Measurements from ENCODE around the gene BICD2. TPM values are rescaled to one million over a fixed set of nuclear protein-coding genes. Genes with fewer than 3 reads are reported as not detected.
A peak's percentile ranks its signal among the peaks of the same experiment; 100 is the strongest.

BICD2 gene
- total and polyA plus RNA-seq, 9 of the 15 experiments (the other 6 are each of a cell fraction or from before 2014, with no cell fraction given), result 3.6 to 23.4 (median 11.8) TPM

DNA sequence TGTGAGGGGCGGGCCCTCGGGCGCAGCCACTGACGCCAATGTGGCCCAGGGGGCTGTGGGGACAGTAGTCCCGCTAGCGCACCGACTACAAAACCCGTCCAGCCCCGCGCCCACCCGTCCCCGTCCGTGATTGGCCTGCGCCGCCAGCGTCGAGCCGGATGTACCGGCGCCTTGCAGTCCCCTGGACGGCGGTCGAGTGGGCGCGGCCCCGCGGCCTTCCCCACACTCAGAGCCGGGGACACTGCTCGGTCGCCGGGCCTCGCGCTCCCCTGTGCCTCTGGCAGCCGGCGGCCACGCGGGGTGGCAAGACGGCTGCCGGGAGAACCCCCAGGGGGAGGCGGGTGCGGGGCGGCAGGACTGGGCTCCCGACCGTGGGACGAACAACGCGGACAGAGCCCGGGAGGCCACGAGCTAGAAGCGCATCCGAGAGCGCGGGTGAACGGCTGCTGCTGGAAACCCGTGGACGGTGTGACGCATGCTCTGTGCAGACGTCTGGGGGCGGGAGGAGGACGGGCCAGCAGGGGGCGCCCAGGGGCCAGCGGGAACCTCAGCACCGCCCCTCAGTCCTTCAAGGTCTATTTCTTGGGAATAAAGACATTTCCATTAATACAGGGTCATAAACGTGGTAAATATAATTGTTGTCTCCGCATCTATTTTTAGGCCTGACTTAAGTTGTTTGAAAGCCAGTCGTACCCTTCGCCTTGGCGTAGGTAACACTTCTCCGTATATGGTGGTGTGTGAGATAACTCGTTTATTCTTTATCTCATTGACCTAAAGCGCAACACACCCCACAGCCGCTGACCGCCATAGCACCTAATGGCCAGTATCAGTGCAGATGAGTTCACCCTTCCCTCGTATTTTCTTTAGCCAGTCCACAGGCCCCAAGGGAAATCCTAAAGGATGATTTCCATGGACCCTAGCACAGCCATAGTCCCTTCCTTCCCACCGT is 629 bp upstream of the BICD2 start (continued):
- TF ChIP-seq ASH1L (IDR thresholded peaks at IDR 0.05; ENCODE audit: borderline replicate concordance, low read depth, partially characterized antibody), result no peak
- TF ChIP-seq ZFP36 (IDR thresholded peaks at IDR 0.05; ENCODE audit: low read depth, low read length, partially characterized antibody), result peak; percentile 97
- TF ChIP-seq GTF2A2 (tag; IDR thresholded peaks at IDR 0.05), result no peak
- TF ChIP-seq CBFB (CRISPR knock-in tag; IDR thresholded peaks at IDR 0.05), result peak; percentile 44; the same call in 1 of the 2 replicates
- TF ChIP-seq, protein P1, sequence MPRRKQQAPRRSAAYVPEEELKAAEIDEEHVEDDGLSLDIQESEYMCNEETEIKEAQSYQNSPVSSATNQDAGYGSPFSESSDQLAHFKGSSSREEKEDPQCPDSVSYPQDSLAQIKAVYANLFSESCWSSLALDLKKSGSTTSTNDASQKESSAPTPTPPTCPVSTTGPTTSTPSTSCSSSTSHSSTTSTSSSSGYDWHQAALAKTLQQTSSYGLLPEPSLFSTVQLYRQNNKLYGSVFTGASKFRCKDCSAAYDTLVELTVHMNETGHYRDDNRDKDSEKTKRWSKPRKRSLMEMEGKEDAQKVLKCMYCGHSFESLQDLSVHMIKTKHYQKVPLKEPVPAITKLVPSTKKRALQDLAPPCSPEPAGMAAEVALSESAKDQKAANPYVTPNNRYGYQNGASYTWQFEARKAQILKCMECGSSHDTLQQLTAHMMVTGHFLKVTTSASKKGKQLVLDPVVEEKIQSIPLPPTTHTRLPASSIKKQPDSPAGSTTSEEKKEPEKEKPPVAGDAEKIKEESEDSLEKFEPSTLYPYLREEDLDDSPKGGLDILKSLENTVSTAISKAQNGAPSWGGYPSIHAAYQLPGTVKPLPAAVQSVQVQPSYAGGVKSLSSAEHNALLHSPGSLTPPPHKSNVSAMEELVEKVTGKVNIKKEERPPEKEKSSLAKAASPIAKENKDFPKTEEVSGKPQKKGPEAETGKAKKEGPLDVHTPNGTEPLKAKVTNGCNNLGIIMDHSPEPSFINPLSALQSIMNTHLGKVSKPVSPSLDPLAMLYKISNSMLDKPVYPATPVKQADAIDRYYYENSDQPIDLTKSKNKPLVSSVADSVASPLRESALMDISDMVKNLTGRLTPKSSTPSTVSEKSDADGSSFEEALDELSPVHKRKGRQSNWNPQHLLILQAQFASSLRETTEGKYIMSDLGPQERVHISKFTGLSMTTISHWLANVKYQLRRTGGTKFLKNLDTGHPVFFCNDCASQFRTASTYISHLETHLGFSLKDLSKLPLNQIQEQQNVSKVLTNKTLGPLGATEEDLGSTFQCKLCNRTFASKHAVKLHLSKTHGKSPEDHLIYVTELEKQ (CRISPR knock-in tag; IDR thresholded peaks at IDR 0.05), result no peak
- TF ChIP-seq, protein P2, sequence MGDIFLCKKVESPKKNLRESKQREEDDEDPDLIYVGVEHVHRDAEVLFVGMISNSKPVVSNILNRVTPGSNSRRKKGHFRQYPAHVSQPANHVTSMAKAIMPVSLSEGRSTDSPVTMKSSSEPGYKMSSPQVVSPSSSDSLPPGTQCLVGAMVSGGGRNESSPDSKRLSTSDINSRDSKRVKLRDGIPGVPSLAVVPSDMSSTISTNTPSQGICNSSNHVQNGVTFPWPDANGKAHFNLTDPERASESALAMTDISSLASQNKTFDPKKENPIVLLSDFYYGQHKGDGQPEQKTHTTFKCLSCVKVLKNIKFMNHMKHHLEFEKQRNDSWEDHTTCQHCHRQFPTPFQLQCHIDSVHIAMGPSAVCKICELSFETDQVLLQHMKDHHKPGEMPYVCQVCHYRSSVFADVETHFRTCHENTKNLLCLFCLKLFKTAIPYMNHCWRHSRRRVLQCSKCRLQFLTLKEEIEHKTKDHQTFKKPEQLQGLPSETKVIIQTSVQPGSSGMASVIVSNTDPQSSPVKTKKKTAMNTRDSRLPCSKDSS (IDR thresholded peaks at IDR 0.05; ENCODE audit: low read depth, partially characterized antibody), result no peak
- no peak for TF ChIP-seq ZNF695 (CRISPR knock-in tag; IDR thresholded peaks at IDR 0.05)
- no peak for TF ChIP-seq JUNB (CRISPR knock-in tag; conservative IDR thresholded peaks at IDR 0.05)
- TF ChIP-seq, protein P3, sequence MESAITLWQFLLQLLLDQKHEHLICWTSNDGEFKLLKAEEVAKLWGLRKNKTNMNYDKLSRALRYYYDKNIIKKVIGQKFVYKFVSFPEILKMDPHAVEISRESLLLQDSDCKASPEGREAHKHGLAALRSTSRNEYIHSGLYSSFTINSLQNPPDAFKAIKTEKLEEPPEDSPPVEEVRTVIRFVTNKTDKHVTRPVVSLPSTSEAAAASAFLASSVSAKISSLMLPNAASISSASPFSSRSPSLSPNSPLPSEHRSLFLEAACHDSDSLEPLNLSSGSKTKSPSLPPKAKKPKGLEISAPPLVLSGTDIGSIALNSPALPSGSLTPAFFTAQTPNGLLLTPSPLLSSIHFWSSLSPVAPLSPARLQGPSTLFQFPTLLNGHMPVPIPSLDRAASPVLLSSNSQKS (CRISPR knock-in tag; IDR thresholded peaks at IDR 0.05), result no peak
- 0 out of 4 replicates have a peak, but pooled peaks of 1 of the 2 experiments have one; percentile 64 for TF ChIP-seq ARNT (IDR thresholded peaks at IDR 0.05)
- no peak for TF ChIP-seq ZBTB8A (IDR thresholded peaks at IDR 0.05; ENCODE audit: partially characterized antibody)
- peak; percentile 68 for TF ChIP-seq PML (IDR thresholded peaks at IDR 0.05; ENCODE audit: low read length)
- TF ChIP-seq TRIM28 (IDR thresholded peaks at IDR 0.05), result peak; percentile 84; the same call in 1 of the 2 replicates
- TF ChIP-seq, protein P4, sequence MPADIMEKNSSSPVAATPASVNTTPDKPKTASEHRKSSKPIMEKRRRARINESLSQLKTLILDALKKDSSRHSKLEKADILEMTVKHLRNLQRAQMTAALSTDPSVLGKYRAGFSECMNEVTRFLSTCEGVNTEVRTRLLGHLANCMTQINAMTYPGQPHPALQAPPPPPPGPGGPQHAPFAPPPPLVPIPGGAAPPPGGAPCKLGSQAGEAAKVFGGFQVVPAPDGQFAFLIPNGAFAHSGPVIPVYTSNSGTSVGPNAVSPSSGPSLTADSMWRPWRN (IDR thresholded peaks at IDR 0.05; ENCODE audit: low read depth), result no peak
- TF ChIP-seq, protein P5, sequence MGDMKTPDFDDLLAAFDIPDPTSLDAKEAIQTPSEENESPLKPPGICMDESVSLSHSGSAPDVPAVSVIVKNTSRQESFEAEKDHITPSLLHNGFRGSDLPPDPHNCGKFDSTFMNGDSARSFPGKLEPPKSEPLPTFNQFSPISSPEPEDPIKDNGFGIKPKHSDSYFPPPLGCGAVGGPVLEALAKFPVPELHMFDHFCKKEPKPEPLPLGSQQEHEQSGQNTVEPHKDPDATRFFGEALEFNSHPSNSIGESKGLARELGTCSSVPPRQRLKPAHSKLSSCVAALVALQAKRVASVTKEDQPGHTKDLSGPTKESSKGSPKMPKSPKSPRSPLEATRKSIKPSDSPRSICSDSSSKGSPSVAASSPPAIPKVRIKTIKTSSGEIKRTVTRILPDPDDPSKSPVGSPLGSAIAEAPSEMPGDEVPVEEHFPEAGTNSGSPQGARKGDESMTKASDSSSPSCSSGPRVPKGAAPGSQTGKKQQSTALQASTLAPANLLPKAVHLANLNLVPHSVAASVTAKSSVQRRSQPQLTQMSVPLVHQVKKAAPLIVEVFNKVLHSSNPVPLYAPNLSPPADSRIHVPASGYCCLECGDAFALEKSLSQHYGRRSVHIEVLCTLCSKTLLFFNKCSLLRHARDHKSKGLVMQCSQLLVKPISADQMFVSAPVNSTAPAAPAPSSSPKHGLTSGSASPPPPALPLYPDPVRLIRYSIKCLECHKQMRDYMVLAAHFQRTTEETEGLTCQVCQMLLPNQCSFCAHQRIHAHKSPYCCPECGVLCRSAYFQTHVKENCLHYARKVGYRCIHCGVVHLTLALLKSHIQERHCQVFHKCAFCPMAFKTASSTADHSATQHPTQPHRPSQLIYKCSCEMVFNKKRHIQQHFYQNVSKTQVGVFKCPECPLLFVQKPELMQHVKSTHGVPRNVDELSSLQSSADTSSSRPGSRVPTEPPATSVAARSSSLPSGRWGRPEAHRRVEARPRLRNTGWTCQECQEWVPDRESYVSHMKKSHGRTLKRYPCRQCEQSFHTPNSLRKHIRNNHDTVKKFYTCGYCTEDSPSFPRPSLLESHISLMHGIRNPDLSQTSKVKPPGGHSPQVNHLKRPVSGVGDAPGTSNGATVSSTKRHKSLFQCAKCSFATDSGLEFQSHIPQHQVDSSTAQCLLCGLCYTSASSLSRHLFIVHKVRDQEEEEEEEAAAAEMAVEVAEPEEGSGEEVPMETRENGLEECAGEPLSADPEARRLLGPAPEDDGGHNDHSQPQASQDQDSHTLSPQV (IDR thresholded peaks at IDR 0.05), result peak; percentile 12; the same call in 1 of the 2 replicates
- peak; percentile 39; the same call in 1 of the 2 replicates for TF ChIP-seq CTBP1 (IDR thresholded peaks at IDR 0.05; ENCODE audit: borderline replicate concordance)
